Right kidney (tissue), 1 donor: Measurements from ENCODE around the gene EDEM3.
"Not testable (repeated sequence)": the region's sequence is repeated elsewhere in the genome, so short reads cannot be mapped to it uniquely, and the experiment has no call there.

Experiments used
- DNase-seq: peaks from one replicate; pipeline ENCODE4 v3.0.0-alpha.2; 2016

The EDEM3 gene

DNA sequence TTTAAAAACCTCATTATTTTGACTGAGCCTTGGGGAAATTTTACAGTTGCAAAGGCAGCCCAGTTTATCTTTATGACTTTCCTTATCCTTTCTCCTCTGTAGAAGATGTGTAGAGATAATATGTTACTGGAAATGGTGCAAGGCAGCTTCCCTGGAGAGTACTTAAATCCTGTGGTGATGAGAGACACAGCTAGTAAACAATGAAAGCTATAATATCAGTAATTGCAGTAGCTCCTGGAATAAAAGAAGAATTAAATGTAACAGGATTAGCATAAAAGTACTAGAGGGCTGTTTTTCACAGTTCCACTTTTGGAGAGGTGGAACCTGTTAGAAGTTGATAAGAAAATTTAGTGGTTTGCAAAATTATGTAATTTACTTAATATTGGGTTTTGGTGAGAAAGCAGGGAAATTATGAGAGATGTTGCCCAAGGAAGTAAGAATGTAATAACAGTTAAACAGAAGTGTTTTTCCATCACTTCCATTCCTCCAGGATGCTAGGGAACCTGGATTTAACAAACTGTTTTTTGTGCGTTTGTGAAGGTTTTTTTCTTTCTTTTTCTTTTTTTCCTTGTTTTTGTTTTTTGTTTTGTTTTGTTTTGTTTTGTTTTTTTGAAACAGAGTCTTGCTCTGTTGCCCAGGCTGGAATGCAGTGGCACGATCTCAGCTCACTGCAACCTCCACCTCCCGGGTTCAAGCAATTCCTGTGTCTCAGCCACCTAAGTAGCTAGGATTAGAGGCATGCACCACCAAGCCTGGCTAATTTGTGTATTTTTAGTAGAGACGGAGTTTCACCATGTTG, 15.7 kb upstream of the EDEM3 start:
- no peak for DNase-seq

DNA sequence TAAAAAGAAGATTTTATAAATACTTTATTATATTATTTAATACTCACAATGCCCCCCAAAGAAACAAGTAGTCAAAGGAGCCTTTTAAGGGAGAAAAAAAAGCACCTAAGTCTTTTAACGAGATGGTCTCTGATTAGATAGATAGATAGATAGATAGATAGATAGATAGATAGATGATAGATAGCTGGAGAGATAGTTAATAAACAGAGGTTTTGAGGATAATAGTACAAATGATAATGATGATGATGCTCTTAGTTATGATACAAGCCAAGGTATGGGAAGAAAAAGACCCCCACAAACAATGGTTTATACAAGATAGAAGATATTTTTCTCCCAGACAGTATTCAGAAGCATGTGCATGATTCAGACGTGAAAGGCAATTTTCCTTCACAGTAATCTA, 14.6 kb upstream of the EDEM3 start:
- no peak for DNase-seq

DNA sequence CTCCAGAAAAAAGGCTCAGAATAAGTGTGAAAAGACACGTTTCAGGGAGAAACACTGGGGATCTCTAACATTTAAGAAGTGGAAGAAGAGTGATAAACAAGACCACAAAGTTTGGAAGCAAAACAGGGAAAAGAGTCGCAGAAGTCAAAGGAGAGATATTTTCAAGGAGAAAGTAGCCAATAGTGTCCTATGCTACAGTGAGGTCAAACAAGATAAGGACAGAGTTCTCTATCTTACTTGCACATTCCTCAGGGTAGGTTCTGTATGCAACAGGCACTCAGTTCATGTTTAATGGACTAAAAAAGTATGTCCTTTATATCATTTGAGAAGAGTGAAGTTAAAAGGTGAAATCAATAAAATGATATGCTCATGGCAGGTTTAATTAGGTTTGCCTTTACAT, 13.8 kb upstream of the EDEM3 start:
- DNase-seq = no peak

DNA sequence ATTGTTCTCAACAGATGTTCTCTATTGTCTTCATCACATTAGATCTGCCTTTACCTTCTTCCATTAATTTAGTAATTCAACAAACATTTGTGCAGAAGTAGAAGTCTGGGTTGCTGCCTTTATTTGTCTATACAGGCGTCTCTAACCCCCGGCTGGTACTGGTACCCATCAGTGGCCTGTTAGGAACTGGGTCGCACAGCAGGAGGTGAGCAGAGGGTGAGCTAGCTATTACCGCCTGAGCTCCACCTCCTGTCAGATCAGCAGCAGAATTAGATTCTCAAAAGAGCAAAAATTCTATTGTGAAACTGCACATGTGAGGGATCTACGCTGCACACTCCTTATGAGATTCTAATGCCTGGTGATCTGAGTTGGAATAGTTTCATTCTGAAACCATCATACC, 12.9 kb upstream of the EDEM3 start:
- DNase-seq = no peak

DNA sequence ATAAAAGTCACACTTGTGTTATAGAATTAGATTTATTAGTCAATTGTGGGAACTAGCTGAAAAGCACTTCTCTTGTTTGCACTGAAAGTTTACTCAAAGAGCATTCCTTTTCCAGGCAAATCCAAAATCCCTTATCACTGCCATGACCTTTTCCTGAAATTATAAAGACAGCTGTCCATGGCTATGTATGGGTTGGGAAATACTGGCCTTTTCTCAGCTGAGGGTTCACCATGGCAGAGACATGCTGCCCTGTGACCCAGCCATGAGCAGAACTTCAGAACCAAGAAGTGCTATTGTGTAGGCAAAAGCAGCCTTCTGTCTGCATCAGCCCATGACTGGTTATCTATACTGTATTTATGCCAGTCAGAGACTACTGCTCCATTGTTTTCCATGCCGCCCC, 9.8 kb upstream of the EDEM3 start:
- DNase-seq = no peak

DNA sequence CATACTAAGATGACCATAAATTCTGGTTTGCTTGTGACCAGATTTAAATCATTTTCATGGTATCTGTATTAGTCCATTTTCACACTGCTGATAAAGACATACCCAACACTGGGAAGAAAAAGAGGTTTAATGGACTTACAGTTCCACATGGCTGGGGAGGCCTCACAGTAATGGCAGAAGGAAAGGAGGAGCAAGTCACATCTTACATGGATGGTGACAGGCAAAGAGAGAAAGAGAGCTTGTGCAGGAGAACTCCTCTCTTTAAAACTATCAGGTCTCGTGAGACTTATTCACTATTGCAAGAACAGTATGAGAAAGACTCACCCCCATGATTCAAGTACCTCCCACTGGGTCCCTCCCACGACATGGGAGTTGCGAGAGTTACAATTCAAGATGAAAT, 8.9 kb upstream of the EDEM3 start:
- not testable (repeated sequence) for DNase-seq

DNA sequence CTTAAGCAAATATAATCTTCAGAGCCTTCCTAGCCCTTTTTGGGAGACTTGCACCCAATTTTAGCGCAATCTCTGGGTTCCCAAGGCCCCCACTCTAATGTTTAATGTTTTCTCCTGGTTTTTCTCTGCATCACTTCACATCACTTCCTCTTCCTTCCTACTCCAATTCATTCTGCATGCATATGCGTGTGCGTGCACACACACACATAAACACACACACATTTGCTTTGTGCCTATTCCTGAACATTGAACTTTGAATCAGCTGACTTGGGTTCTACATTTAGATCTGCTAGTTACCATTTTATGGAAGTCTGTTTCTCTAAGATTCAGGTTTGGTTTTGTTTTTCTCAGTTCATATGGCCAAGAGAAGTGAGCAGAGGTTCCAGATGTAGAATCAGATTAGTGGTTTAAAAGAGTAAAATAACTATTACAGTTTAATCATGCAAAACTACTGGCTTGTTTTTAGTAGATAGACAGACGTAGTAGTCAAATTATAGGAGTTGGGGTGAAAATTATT, 7.4 kb upstream of the EDEM3 start:
- DNase-seq = no peak

DNA sequence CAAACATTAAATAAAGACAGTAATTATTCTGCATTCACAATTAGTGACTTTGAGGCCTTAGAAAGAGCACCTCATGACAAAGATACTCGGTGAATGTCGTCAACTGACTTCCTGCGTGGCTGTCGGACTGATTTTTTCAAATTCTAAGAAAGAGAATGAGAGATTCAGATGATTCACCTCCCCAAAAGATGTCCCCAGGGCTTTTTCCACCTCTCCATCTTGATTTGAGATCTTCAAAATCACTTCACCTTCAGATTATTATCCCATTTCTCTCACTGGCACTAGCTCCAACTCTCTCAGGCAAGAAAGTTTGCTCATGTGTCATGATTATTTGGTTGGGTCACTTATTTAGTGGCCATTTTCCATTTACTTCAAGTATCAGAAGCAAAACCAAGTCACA, 5.0 kb upstream of the EDEM3 start:
- DNase-seq = no peak

DNA sequence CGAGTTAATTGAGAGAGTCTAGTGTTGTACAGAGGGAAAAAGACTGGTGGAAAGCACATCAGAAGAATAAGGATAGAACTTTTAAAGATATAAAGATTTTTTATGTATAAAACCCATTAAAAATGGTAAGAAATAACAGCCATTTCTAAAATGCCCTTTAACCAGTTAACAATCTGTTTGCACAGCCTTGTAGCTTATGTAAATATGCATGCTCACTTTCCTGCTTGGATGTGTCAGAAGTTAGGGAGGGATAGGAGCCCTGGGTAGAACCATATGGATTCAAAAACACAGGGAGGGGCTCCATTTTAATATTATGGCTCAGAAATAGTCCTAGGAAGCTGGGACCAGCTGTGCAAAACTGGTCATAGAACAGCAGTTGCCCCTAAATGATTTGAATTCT, 4.5 kb upstream of the EDEM3 start:
- no peak for DNase-seq

DNA sequence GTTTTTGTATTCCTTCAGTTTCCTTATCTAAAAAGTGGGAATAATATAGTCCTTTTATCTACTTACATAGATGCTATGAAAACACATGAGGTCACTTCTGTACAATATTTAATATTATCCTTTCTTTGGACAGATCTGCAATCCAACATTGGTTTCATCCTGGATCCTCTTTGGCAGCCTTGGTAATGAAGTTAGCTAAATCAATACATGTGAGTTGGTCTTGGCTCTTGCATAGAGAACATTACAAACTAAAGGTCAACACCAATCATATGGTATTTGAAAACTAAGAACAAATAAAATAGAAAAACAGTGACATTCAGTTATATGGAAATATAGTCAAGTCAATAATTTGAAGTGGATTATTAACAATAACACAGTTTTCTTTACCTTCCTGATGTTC, 3.2 kb upstream of the EDEM3 start:
- no peak for DNase-seq

DNA sequence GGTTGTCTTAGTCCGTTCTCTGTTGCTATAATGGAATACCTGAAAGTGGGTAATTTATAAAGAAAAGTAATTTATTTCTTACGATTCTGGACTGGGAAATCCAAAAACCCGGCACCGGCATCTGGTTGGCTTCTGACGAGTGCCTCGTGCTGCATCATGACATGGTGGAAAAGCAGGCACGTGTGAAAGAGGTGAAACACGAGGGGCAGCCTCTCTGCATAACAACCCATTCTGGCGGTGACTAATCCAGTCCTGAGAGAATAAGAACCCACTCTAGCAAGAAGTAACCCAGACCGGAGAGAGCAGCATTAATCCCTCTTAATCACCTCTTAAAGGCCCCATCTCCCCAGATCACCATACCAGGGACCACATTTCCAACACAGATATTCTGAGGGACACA, 2.7 kb upstream of the EDEM3 start:
- no peak for DNase-seq

DNA sequence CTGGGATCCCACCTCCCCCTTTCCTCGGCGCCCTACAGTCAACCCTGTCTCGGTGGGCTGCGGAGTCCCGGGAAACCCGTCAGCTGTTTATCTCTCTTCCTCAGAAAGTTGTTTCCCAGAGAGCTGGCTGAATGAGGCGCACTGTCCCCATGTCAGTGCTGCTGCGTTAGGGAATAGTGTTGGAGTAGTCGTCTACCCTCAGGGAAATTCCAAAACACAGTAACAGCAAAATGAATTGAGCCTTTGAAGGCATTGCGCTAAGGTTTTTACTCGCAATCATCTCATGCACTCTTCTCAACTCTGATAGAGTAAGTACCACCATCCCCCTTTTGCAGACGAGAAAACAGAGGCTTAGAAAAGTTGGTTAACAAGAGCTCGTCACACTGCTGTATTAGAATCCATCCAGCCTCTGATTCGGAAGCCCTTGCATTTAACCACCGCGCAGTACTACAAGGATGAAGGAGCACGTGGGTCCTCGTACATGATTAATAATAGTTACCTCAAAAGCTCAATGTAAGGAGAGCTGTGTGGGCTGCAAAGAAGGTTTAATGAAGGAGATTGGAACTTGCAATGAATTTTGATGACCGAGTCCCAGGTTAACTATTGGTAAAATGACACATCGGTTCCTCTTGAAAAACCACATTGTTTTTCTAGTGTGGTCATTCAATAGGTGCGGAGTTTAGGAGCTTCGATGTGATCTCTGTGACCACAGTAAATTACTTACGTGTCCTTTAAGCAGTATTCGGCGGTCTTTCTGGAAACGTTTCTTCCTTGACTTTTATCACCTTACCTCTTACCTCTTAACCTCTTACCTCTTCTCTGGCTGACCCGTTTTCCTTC, 788 bp upstream of the EDEM3 start:
- peak; percentile 87 for DNase-seq

DNA sequence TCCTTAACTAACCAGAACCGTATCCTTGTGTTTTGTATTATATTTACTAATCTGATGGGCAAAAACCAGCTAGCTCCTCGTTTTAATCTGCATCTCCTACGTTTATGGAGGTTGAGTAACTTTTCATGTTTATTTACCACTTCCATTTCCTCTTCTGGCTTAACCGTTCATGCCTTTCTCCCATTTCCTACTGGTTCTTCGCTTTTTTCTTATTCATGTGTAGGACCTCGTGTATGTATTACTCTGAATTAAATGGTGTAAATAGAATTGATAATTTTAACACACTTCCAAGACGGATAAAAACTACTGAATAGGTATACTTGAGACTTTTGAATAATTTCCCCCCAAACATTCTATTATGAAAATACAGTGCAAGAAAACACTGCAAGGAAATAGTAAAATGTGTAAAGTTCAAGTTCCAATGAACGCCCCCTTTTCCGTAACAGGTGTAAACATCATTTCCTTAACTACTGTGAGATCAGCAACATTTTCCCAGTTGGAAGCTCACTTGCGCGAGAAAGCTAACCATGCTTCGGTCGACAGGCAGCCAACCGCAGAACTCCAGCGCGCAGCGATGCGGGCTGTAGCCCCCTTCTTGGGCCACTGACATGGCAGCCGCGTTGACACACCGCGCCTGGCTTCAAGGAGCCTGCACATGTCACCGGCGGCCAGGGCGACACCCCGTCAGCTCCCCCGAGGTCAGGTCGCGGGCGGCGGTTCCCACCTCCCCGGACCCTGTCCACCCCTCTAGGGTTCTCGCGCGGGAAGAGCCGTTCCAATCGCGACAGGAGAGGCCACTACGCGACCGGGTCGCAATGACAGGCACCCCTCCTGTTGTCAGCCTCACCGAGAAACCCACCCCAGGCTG, 816 bp downstream of the EDEM3 start:
- DNase-seq = no peak

DNA sequence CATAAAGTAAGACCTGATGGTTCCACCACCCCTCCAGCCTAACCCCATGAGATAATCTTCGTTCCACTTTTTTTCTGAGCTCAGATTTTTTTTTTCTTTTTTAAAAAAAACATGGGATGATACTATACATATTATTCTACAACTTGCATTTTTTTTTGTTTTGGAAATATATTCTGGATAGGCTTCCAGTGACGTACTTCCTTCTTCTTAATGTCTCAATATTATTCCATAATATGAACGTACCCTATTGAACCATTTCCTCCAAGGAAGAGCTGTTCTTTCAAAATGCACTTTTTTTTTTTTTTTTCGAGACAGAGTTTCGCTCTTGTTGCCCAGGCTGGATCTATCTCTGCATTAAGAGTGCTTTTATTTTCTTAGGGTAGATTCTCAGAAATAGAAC, 1.5 kb downstream of the EDEM3 start:
- no peak for DNase-seq

DNA sequence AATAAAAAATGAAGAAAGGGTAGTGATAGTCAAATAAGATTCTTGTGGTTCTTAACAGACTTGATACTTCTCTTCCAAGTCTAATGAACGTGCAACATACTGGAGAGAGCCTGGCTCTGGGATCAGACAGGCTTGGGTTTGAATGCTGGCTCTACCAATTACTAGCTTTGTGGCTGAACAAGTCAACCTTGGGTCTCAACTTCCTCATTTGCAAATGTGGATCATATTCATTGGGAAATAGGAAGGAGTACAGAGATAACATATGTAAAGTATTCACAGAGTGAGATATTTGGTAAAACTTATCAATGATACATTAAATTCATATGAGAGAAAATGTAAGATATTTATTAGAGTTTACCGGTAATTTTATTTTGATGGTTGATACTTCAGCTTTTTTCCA, 2.0 kb downstream of the EDEM3 start:
- no peak for DNase-seq

DNA sequence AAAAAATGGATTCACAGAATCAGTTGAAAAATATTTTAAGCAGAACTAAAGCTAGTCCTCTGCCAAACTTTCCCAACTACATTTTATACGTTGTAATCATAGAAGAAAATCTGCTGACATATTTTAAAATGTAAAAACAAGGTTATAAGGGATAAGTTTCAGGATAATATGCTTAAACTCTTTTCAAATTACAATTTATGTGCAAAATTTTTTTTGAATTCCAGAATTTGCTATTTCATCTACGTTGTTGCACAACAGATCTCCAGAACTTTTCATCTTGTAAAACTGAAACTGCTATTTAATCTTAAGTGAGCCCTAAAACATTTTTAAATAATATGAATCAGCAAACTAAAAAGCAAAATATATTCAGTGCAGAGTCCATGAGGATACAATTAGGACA, 5.9 kb downstream of the EDEM3 start:
- DNase-seq = no peak

DNA sequence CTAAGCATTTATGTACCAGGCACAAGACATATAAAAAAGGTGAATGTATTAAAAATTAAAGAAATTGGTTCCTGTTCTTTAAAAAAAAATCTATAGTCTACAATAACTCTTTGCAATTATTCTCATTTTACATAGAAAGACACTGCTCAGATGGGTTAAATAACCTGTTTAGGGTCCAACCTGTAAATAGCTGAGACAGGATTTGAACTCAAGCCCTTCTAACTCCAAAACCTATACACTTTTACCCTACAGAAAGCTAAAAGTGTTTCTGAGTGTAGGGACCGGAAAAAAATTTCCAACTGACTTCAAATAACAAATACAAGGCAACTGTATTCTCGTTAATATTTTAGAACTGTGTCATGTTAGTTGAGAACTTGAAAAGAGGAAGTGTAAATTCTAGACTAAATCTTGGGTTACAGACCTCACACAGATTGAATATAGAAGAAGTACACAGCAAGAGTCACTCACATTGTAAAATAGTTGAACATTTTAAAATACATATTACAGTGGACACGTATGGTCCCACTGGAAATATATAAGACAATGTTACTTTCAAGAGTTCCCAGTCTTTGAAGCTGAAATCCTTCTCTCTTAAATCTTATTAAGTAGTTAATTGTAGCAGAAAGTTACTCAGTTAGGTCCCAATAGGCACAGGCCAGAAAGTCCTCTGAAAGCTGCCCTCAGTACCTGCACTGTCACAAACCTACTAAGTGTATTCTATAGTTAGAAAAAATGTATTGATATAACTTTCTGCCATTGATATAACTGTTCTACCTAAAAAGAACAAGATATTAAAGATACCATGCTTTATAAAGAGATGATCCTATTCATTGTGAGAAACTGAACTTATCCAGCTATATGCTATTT, 7.3 kb downstream of the EDEM3 start:
- DNase-seq = no peak

DNA sequence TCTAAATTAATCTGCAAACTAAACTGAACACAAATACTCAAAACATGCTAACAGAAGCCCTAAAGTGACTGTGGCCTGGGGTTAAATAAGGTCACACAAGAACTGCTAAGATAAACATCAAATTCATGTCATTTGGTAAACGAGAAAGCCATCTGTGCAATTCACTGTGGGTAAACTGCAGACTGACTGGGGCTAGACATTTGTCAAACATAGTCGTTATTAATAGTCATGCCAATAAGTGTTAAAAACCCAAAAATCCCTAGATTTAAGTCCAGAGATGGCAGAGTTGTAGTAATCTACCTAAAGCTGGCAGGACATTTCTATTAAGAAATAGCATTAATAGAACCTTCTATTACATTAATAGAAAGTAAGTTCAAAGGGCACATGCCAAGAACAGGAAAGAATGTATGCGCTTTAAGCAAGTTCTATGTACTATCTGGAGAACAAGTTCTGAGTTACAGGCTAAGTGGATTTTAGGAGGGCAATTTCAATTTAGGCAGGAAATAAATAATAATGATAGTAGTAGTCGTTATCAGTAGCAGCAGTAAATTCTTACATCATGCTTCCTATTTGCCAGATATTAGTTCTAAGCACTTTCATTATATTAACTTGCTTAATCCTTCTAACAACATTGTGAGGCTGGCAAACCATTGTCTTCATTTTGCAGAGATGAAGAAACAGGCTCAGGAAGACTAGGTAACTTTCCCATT, 8.6 kb downstream of the EDEM3 start:
- DNase-seq = no peak

DNA sequence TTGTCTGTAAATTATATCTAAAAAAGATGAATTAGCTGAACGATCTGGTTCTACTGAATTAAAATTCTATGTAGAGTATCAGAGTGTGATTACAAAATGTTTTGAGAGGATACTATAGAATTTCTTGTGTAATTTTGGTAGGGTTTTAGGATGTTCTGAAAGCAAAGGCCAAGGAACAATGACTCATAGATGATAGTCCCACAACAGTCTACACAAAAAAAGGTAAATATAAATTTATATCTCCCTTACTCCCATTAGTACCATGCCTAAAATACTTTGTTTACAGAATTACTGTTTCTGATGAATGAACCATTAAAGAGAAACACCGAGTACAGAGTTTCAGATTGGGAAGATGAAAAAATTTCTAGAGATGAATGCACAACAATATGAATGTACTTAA, 9.5 kb downstream of the EDEM3 start:
- no peak for DNase-seq

DNA sequence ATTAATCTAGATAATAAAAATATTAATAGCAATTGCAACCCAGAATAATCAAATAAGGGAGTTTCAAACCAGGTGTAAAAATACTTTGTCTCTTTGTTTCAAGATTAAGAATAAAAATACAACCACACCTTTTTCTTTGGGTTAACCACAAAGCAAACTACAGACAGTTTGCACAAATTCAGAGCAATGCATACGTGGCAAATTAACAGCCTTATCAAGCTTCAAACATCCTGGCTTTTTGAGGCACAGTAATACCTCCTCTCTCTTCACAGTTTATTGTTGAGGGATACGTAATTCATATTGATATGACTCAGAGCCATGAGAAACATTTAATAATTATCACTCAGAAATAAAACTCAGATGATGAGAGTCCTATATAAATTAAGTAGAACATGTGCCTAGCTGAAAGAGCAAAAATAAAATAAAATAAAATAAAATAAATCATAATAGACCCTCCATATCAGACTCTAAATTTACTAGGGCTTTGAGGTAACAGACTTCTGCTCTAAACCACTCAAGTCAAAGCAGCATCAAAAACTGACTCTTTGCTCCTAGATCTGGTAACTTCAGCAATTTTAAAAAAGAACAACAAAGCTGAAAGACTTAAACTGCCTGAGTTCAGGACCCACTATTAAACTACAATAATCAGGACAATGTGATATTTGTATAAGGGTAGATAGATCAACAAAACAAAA, 11.4 kb downstream of the EDEM3 start:
- DNase-seq = no peak
